Stimulated activated CD8-positive, alpha-beta memory T cell treated with anti-CD3 and anti-CD28 coated beads, Interleukin-12 subunit alpha, Interleukin-12 subunit beta, amount 100 ng/mL, for 1 hour (primary cell): Measurements from ENCODE around the gene TPP1.

Experiments
- DNase-seq: peaks from one replicate; pipeline ENCODE4 v3.0.0-alpha.2; 2020; ENCODE audit warnings: low read depth

The TPP1 gene

DNA sequence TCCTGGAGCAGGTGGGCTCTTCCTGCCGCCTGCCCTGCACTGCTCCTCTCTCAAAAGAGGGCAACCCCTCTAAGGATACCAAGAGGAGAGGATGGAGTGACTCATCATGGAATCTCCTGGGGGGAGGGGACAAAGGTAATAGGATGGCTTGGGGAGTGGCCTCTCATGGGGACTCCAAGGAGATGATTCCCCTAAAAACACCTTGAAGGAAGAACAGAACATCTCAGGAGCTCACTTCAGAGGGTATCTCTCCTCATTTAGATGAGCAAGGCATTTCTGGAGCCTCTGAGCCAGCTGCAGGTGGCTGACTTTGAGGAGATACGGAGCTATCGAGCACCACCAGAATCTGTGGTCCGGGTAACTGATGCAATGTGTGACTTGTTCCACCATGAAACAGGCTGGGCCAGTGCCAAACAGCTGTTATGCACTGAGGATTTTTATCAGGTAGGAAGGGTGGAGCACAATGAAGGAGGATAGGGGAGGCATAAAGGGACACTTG, 56.1 kb downstream of the TPP1 start:
- no peak for DNase-seq
